ENCODE results near the gene TRIO.

- TF ChIP-seq CTCF (optimal IDR thresholded peaks at IDR 0.05 in 1 of 3, IDR thresholded peaks at IDR 0.05 in 1 of 3, conservative IDR thresholded peaks at IDR 0.05 in 1 of 3; ENCODE audit: extremely low read depth in 1 of 3, insufficient read depth in 2 of 3, low read length in 3 of 3) (no peak), EZH2 (IDR thresholded peaks at IDR 0.05; ENCODE audit: low read length) (no peak)
These were observed 6.6 kb downstream of the TRIO start for GRCh38 chr5:14149672-14150274.

All from keratinocyte (primary cell).